ENCODE data around the gene ABCG1.

Gene ABCG1

GRCh38 chr21:42190486-42190863 lies 28.5 kb upstream of the ABCG1 start:
- DNase-seq (ENCODE audit: extremely low read depth, insufficient read length), result no peak
- Histone ChIP-seq H3K4me3 (replicated peaks; ENCODE audit: low read depth, low read length) (no peak overlapping the region), H3K36me3 (ENCODE audit: control insufficient read depth, insufficient read depth, low read length) (no peaks in the 10 kb centered on the region), H3K27me3 (replicated peaks; ENCODE audit: control insufficient read depth, insufficient read depth, low read length) (no peaks in the 10 kb centered on the region; the same call in 1 of the 2 replicates)
- TF ChIP-seq, protein P1, sequence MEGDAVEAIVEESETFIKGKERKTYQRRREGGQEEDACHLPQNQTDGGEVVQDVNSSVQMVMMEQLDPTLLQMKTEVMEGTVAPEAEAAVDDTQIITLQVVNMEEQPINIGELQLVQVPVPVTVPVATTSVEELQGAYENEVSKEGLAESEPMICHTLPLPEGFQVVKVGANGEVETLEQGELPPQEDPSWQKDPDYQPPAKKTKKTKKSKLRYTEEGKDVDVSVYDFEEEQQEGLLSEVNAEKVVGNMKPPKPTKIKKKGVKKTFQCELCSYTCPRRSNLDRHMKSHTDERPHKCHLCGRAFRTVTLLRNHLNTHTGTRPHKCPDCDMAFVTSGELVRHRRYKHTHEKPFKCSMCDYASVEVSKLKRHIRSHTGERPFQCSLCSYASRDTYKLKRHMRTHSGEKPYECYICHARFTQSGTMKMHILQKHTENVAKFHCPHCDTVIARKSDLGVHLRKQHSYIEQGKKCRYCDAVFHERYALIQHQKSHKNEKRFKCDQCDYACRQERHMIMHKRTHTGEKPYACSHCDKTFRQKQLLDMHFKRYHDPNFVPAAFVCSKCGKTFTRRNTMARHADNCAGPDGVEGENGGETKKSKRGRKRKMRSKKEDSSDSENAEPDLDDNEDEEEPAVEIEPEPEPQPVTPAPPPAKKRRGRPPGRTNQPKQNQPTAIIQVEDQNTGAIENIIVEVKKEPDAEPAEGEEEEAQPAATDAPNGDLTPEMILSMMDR (IDR thresholded peaks at IDR 0.05; ENCODE audit: insufficient read depth, low read length, poor library complexity, severe bottlenecking), result no peak

DNA sequence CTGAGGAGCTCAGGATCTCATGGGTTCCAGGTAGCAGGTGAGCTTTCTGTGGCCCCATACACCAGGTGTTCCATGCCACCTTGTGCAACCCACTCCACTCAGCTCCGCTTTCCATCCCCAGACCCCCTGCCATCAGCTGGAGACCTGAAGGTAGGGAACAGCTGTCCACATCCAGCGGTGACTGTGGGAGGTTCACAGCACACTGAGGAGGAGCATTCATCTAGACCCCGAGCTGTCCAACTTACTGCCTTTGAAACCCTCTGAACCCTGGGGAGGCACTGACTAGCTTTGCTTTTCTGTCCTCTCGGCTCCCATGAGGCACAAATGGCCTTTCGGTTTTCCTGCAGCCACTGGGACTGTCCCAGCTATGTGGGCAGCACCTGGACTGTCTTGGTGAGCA lies 27.9 kb upstream of the ABCG1 start:
- DNase-seq (ENCODE audit: extremely low read depth, insufficient read length), result no peak
- Histone ChIP-seq H3K36me3 (ENCODE audit: control insufficient read depth, insufficient read depth, low read length) (no peaks in the 10 kb centered on the region), H3K27me3 (replicated peaks; ENCODE audit: control insufficient read depth, insufficient read depth, low read length) (no peaks in the 10 kb centered on the region; the same call in 1 of the 2 replicates), H3K4me3 (replicated peaks; ENCODE audit: low read depth, low read length) (no peak overlapping the region)
- TF ChIP-seq, protein P1 (IDR thresholded peaks at IDR 0.05; ENCODE audit: insufficient read depth, low read length, poor library complexity, severe bottlenecking), result no peak

GRCh38 chr21:42191696-42192595 lies 27.0 kb upstream of the ABCG1 start:
- TF ChIP-seq, protein P1 (IDR thresholded peaks at IDR 0.05; ENCODE audit: insufficient read depth, low read length, poor library complexity, severe bottlenecking), result no peak
- Histone ChIP-seq H3K27me3 (replicated peaks; ENCODE audit: control insufficient read depth, insufficient read depth, low read length) (no peaks in the 10 kb centered on the region; the same call in 1 of the 2 replicates), H3K4me3 (replicated peaks; ENCODE audit: low read depth, low read length) (no peak overlapping the region), H3K36me3 (ENCODE audit: control insufficient read depth, insufficient read depth, low read length) (no peaks in the 10 kb centered on the region)
- no peak for DNase-seq (ENCODE audit: extremely low read depth, insufficient read length)

DNA sequence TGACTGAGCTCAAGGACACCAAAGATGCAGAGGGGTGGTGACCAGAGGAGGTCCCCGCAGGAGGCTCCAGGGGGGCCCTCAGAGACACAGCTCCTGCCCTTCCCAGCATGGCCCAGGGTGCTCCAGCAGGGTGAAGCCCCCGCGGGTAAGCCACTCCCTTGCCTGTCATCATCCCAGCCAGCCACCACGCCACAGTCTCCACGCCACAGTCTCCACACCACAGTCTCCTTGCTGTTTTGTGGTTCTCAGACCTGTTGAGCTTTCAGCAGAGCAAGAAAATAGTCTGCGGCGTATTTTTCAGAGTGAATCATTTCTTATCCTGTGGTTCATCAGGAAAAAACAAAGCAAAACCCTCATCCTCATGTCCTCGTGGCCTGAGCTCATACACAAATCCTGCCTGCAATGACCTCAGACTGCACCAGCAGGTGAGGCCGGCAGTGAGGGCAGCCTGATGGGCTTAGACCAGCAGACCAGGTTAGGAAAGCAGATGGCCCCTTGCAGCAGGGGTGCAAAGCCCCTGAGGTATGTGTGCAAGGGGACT lies 25.7 kb upstream of the ABCG1 start:
- H3K27me3 ChIP-seq (replicated peaks; ENCODE audit: control insufficient read depth, insufficient read depth, low read length), result no peaks in the 10 kb centered on the region; the same call in 1 of the 2 replicates
- H3K36me3 ChIP-seq (ENCODE audit: control insufficient read depth, insufficient read depth, low read length), result no peaks in the 10 kb centered on the region
- DNase-seq (ENCODE audit: extremely low read depth, insufficient read length), result no peak
- H3K4me3 ChIP-seq (replicated peaks; ENCODE audit: low read depth, low read length), result no peak overlapping the region
- TF ChIP-seq, protein P1 (IDR thresholded peaks at IDR 0.05; ENCODE audit: insufficient read depth, low read length, poor library complexity, severe bottlenecking), result no peak

- no peaks in the 10 kb centered on the region for H3K36me3 ChIP-seq (ENCODE audit: control insufficient read depth, insufficient read depth, low read length)
- no peak for DNase-seq (ENCODE audit: extremely low read depth, insufficient read length)
- H3K4me3 ChIP-seq (replicated peaks; ENCODE audit: low read depth, low read length), result no peak overlapping the region
- no peaks in the 10 kb centered on the region; the same call in 1 of the 2 replicates for H3K27me3 ChIP-seq (replicated peaks; ENCODE audit: control insufficient read depth, insufficient read depth, low read length)
- TF ChIP-seq, protein P1 (IDR thresholded peaks at IDR 0.05; ENCODE audit: insufficient read depth, low read length, poor library complexity, severe bottlenecking), result no peak
Observed at GRCh38 chr21:42193721-42194120, 25.2 kb upstream of the ABCG1 start.

Data from GM06990 (cell line).